ENCODE measurements around the gene PCED1A.

GRCh38 chr20:2805689-2806350 is 34.6 kb downstream of the PCED1A start:
- no peak for TF ChIP-seq CBFB (CRISPR knock-in tag; IDR thresholded peaks at IDR 0.05)
- no peak for TF ChIP-seq ZNF407 (CRISPR knock-in tag; IDR thresholded peaks at IDR 0.05; ENCODE audit: not compliant biosample characterization)
- no peak for TF ChIP-seq KLF16 (CRISPR knock-in tag; IDR thresholded peaks at IDR 0.05)
- no peak for TF ChIP-seq ZSCAN31 (CRISPR knock-in tag; IDR thresholded peaks at IDR 0.05; ENCODE audit: low read depth)

Data from HepG2 (cell line).